GM23248 (cell line): ENCODE measurements around the gene ATP5F1E. TPM values are rescaled to one million over a fixed set of nuclear protein-coding genes. Genes with fewer than 3 reads are reported as not detected.

Experiments
- DNase-seq: peaks from one replicate; pipeline ENCODE4 v3.0.0-alpha.2; 2015
- H2AFZ ChIP-seq: fragments of 200-600 bp; sonication (generic); 2 replicates; pipeline ENCODE4 v1.6.1; 2016; ENCODE audit warnings: antibody characterized with exemption
- H3F3A ChIP-seq: fragments of 200-600 bp; sonication (generic); 2 replicates; pipeline ENCODE4 v1.6.1; 2016; ENCODE audit warnings: mild to moderate bottlenecking, antibody characterized with exemption, mixed run types; ENCODE audit not compliant: insufficient read depth
- H3K27ac ChIP-seq: fragments of 200-600 bp; sonication (generic); 2 replicates; pipeline ENCODE4 v1.5.1; 2016; ENCODE audit warnings: mild to moderate bottlenecking
- H3K27me3 ChIP-seq: fragments of 200-600 bp; sonication (generic); replicated peaks from 2 replicates; pipeline ENCODE4 v1.6.1; 2016; ENCODE audit warnings: mild to moderate bottlenecking; ENCODE audit not compliant: insufficient read depth
- H3K36me3 ChIP-seq: fragments of 200-600 bp; sonication (generic); 2 replicates; pipeline ENCODE4 v1.6.1; 2016; ENCODE audit warnings: low read depth, mild to moderate bottlenecking
- H3K4me1 ChIP-seq: fragments of 200-600 bp; sonication (generic); 2 replicates; pipeline ENCODE4 v1.6.1; 2016; ENCODE audit warnings: mild to moderate bottlenecking; ENCODE audit not compliant: insufficient read depth
- H3K4me2 ChIP-seq: fragments of 200-600 bp; sonication (generic); one replicate; pipeline ENCODE4 v1.6.1; 2016; ENCODE audit warnings: mild to moderate bottlenecking; ENCODE audit not compliant: unreplicated experiment
- H3K4me3 ChIP-seq: fragments of 200-600 bp; sonication (generic); 2 replicates; pipeline ENCODE4 v1.5.1; 2016; ENCODE audit warnings: mild to moderate bottlenecking
- H3K79me2 ChIP-seq: fragments of 200-600 bp; sonication (generic); 2 replicates; pipeline ENCODE4 v1.6.1; 2016; ENCODE audit warnings: mild to moderate bottlenecking; ENCODE audit not compliant: insufficient read depth
- H3K9ac ChIP-seq: fragments of 200-600 bp; sonication (generic); 2 replicates; pipeline ENCODE4 v1.6.1; 2016; ENCODE audit warnings: mild to moderate bottlenecking
- H3K9me2 ChIP-seq: fragments of 200-600 bp; sonication (generic); 2 replicates; pipeline ENCODE4 v1.6.1; 2016; ENCODE audit warnings: mixed run types, mild to moderate bottlenecking, moderate library complexity; ENCODE audit not compliant: insufficient read depth
- H3K9me3 ChIP-seq: fragments of 200-600 bp; sonication (generic); one replicate; pipeline ENCODE4 v1.6.1; 2017; ENCODE audit warnings: low read depth
- H4K20me1 ChIP-seq: fragments of 200-600 bp; sonication (generic); 2 replicates; pipeline ENCODE4 v1.6.0; 2016; ENCODE audit not compliant: insufficient read depth
- EZH2 ChIP-seq: fragments of 200-600 bp; sonication (generic); IDR thresholded peaks from 2 replicates; pipeline ENCODE4 v1.6.1; 2018; ENCODE audit warnings: antibody characterized with exemption, mild to moderate bottlenecking; ENCODE audit not compliant: insufficient read depth, poor library complexity, severe bottlenecking
- EZH2phosphoT487 ChIP-seq: fragments of 200-600 bp; sonication (generic); IDR thresholded peaks from 2 replicates; pipeline ENCODE4 v1.6.1; 2018; ENCODE audit warnings: antibody characterized with exemption, moderate library complexity, mild to moderate bottlenecking, low read depth; ENCODE audit not compliant: insufficient read depth
- WGBS, 2 experiments: methylation state at CpG; one replicate each; pipeline ENCODE4 v1.1.6; 2015 to 2017; ENCODE audit warnings: low lambda C conversion rate in 2 of 2, low coverage in 1 of 2; ENCODE audit errors: missing lambda C conversion rate in 2 of 2; 5-methylcytosine and 5-hydroxymethylcytosine counted together
- in situ Hi-C: fragments of 300-500 bp; cut with MboI; formaldehyde crosslinking; loops from 2 replicates; pipeline ENCODE4 v1.15.0; 2020
- polyA plus RNA-seq: library from polyadenylated mRNA; unstranded; fragments of >200 nt; fragmentation: Nextera tagmentation; extraction: Ambion mirVana; gene quantifications from 2 replicates; pipeline ENCODE4 v1.2.1, GENCODE V29; 2016
- total RNA-seq: library from RNA; depleted of rRNA; stranded (reverse); fragments of >200 nt; shearing (Covaris generic); gene quantifications from 2 replicates; pipeline ENCODE4 v1.2.3, GENCODE V29; 2014

ATP5F1E gene
- total and polyA plus RNA-seq, 2 experiments from 2014 or later = 20.0 to 245 TPM

DNA sequence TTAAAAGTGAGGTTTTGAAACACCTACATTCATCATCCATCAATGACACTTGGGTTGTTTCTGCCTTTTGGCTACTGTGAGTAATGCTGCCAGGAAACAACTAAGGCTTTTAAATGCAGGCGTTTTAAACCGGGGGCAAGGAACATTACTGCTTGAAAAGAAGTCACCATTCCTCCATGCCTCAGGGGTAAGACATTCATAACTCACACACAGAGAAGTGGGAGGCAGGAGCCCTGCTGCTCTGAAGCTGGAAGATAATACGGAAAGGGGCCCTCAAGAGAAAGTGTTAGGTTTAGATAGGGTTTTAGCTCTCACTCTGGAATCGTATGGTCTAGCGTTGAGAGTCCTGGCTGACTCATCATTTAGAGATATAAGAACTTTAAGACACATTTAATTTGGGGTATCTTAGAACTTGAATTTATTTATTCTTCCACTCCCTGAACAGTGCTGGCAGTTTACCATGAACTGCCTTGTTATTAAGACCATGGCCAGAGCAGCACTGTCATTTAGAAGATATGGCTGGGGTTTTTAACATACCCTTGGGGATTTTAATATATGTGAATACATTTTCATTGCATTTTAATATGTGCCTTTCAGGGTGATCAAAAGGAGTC is 11.1 kb downstream of the ATP5F1E start:
- DNase-seq = peak; percentile 66

DNA sequence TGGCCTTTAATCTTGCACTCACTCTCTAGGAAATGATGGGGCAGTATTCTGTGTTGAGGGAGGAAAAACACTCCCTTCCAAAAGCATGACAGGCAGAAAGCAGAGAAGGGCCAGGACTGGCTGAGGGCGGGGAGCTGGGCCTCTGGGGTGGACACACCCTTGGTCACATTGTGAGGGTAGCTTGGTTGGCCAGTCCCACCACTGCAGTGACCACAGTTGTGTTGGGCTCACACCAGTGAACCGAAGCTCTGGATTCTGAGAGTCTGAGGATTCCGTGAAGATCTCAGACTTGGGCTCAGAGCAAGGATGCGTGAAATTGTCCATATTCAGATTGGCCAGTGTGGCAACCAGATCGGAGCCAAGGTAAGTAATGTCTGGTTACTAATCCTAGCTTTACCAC is 12.9 kb downstream of the ATP5F1E start, which contains the start of gene TUBB1:
TSS of gene TUBB1 (plus strand) at position 213 of the 400 bp plus-strand sequence. CDS start at position 307, 94 bp downstream.
- Histone ChIP-seq H3K27ac (no peak within 1 kb of the TSS), H3K9me2 (no peaks in the 10 kb centered on the region), H3F3A (peaks cover 18% of the 10 kb centered on the region), H2AFZ (no peak within 1 kb of the TSS), H3K4me3 (no peak within 1 kb of the TSS), H3K4me2 (no peak within 1 kb of the TSS), H3K4me1 (peaks cover 23% of the 10 kb centered on the region), H3K27me3 (no peaks in the 10 kb centered on the region), H3K36me3 (peaks cover 3% of the 10 kb centered on the region; the same call in 1 of the 2 replicates), H3K9ac (no peak within 1 kb of the TSS), H3K9me3 (no peaks in the 10 kb centered on the region), H3K79me2 (0 out of 2 replicates have a peak, but pooled peaks cover 4% of the 10 kb centered on the region), H4K20me1 (no peaks in the 10 kb centered on the region)
- in situ Hi-C loops = loop anchor here (25.0 kb wide), 1 partner anchor 782 kb away; the partner anchor contains the start of gene ANKRD60
- TF ChIP-seq EZH2 (no peak), EZH2phosphoT487 (no peak)
- WGBS, 2 experiments = 95 to 96% methylated on average over 5 of the region's 5 CpGs
- no peak for DNase-seq

More for the DNA sequence above, 11.1 kb downstream of the ATP5F1E start:
- in situ Hi-C loops = loop anchor here (25.0 kb wide), 1 partner anchor 784 kb away; the partner anchor contains the start of gene ANKRD60
- no peaks in the 10 kb centered on the region for H3K9me2 ChIP-seq
- TF ChIP-seq EZH2 (no peak), EZH2phosphoT487 (no peak)
- no peak overlapping the region for H3K4me3 ChIP-seq
- H3K4me2 ChIP-seq = peak overlapping the region; percentile 21
- H3K27ac ChIP-seq = peak overlapping the region; percentile 26; the same call in 1 of the 2 replicates
- H2AFZ ChIP-seq = no peak overlapping the region
- peaks cover 18% of the 10 kb centered on the region for H3K79me2 ChIP-seq
- H3F3A ChIP-seq = peaks cover 16% of the 10 kb centered on the region; the same call in 1 of the 2 replicates
- no peaks in the 10 kb centered on the region for H3K9me3 ChIP-seq
- H3K4me1 ChIP-seq = peaks cover 16% of the 10 kb centered on the region; the same call in 1 of the 2 replicates
- 54 to 64% methylated on average over 5 of the region's 5 CpGs for WGBS, 2 experiments
- peaks cover 13% of the 10 kb centered on the region; the same call in 1 of the 2 replicates for H3K36me3 ChIP-seq
- H3K27me3 ChIP-seq = no peaks in the 10 kb centered on the region
- no peak overlapping the region for H3K9ac ChIP-seq
- no peaks in the 10 kb centered on the region for H4K20me1 ChIP-seq

DNA sequence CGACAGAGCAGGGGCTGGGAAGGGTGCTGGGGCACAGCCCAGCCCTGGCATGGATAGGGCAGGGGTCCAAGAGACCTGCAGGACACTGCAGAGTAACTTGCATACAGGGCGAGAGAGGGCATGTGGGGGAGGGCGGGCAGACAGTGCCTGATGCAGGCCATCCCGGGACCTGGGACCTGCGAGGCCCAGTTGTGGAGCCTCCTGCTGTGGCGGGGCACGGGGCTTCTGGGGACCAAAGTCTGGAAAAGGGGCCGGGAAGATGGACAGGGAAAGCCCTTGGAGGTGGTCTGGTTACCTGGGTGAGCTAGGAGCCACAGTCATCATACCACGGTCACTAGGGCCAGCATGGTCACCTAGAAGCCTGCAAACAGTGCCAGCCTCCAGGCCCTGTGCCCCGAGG is 13.3 kb downstream of the ATP5F1E start:
- Histone ChIP-seq H4K20me1 (no peaks in the 10 kb centered on the region), H2AFZ (no peak overlapping the region), H3K4me2 (no peak overlapping the region), H3F3A (peaks cover 21% of the 10 kb centered on the region), H3K79me2 (0 out of 2 replicates have a peak, but pooled peaks cover 4% of the 10 kb centered on the region), H3K27ac (no peak overlapping the region), H3K4me1 (peaks cover 26% of the 10 kb centered on the region), H3K9me2 (no peaks in the 10 kb centered on the region), H3K9ac (no peak overlapping the region), H3K27me3 (no peaks in the 10 kb centered on the region), H3K36me3 (peaks cover 3% of the 10 kb centered on the region; the same call in 1 of the 2 replicates), H3K9me3 (no peaks in the 10 kb centered on the region), H3K4me3 (no peak overlapping the region)
- DNase-seq = no peak
- WGBS, 2 experiments = 97 to 98% methylated on average over 10 of the region's 10 CpGs
- TF ChIP-seq EZH2phosphoT487 (no peak), EZH2 (no peak)
- in situ Hi-C loops = loop anchor here (25.0 kb wide), 1 partner anchor 782 kb away; the partner anchor contains the start of gene ANKRD60

DNA sequence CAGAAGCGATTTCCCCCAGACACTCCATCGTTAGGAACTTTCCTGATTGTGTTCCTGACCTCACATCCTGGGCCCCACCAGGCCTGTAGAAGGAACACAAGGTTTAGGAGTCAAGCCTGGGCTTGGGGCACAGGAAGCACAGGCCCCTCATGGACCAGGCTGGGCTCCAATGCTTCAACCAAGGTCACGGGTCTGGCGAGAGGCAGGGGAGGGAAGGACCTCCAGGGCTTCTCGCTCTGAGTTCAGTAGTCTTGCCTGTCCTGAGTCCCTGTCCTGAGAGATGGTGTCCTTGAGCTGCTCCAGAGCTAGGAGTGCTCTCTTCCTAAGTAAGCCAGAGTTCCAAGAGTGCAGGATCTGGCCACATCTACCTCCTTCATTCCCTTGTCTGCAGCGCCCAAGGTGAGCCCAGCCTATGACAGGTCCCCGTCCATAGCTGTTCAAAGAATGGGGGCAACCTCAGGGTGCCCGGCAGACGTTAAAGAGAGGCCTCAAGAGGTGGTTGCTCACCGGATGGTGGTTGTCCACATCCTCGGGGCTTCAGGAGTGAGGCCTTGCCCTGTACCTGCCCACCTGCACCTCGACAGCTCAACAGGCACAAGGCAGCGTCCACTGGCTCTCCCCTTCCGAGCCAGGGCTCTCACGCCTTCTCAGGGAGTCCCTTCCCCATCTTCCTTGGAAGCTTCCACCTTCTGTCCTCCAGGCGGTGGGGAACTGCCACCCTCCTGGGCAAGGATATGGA is 14.5 kb downstream of the ATP5F1E start:
- in situ Hi-C loops = loop anchor here (25.0 kb wide), 1 partner anchor 780 kb away; the partner anchor contains the start of gene ANKRD60
- Histone ChIP-seq H4K20me1 (no peaks in the 10 kb centered on the region), H3K9me3 (no peaks in the 10 kb centered on the region), H3K79me2 (0 out of 2 replicates have a peak, but pooled peaks cover 4% of the 10 kb centered on the region), H3K4me3 (no peak overlapping the region), H3K9ac (no peak overlapping the region), H3K4me2 (no peak overlapping the region), H3K27me3 (no peaks in the 10 kb centered on the region), H3F3A (peaks cover 27% of the 10 kb centered on the region), H3K27ac (no peak overlapping the region), H2AFZ (no peak overlapping the region), H3K36me3 (peaks cover 3% of the 10 kb centered on the region; the same call in 1 of the 2 replicates), H3K4me1 (peaks cover 29% of the 10 kb centered on the region), H3K9me2 (no peaks in the 10 kb centered on the region)
- no peak for DNase-seq
- WGBS, 2 experiments = 93 to 96% methylated on average over 16 of the region's 16 CpGs
- TF ChIP-seq EZH2phosphoT487 (no peak), EZH2 (no peak)
